ENCODE results near the gene NECAB3.

DNA sequence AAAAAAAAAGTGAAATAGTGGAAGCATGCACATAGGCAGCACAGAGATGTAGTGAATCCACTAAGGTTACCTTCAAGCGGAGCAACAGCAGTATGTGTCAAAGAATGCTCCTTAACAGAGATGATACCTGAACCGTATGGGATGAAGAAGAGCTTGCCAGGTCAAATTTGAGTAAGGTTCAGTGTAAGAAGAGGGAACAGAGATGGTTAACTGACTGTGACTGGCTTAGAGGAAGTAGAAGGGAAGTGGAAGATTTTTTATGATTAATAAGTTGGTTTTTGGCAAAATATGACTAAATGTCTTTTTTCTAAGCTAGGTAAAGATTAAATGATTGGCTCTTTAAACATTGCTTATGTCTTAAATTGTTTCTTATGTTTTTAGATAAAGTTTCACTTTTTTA lies 64.7 kb downstream of the NECAB3 start:
- TF ChIP-seq, protein P1, sequence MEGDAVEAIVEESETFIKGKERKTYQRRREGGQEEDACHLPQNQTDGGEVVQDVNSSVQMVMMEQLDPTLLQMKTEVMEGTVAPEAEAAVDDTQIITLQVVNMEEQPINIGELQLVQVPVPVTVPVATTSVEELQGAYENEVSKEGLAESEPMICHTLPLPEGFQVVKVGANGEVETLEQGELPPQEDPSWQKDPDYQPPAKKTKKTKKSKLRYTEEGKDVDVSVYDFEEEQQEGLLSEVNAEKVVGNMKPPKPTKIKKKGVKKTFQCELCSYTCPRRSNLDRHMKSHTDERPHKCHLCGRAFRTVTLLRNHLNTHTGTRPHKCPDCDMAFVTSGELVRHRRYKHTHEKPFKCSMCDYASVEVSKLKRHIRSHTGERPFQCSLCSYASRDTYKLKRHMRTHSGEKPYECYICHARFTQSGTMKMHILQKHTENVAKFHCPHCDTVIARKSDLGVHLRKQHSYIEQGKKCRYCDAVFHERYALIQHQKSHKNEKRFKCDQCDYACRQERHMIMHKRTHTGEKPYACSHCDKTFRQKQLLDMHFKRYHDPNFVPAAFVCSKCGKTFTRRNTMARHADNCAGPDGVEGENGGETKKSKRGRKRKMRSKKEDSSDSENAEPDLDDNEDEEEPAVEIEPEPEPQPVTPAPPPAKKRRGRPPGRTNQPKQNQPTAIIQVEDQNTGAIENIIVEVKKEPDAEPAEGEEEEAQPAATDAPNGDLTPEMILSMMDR (IDR thresholded peaks at IDR 0.05), result no peak
- no peak for TF ChIP-seq POLR2A (IDR thresholded peaks at IDR 0.05)

All from heart left ventricle (tissue), 13 donors.